SK-N-MC (cell line): ENCODE results near the gene SPTLC1.
"Not testable (repeated sequence)": the region's sequence is repeated elsewhere in the genome, so short reads cannot be mapped to it uniquely, and the experiment has no call there.

Experiments
- EZH2 ChIP-seq: fragments of 200-600 bp; sonication (generic); IDR thresholded peaks from one replicate; pipeline ENCODE4 v1.6.1; 2017; ENCODE audit warnings: antibody characterized with exemption
- FOXP2 ChIP-seq: optimal IDR thresholded peaks from 2 replicates; pipeline ENCODE3; 2011; ENCODE audit warnings: mild to moderate bottlenecking, moderate library complexity; ENCODE audit not compliant: insufficient read depth; ENCODE audit errors: extremely low read length, control extremely low read depth
- POLR2AphosphoS5 ChIP-seq: IDR thresholded peaks from 2 replicates; pipeline ENCODE4 v1.6.1; 2012; ENCODE audit warnings: mild to moderate bottlenecking, low read depth, low read length, borderline replicate concordance

- not testable (repeated sequence) for TF ChIP-seq POLR2AphosphoS5, FOXP2, EZH2
These were observed 17.7 kb upstream of the SPTLC1 start for GRCh38 chr9:92132913-92133312.
